ENCODE results near the gene LCN9.
"Not testable (repeated sequence)": the region's sequence is repeated elsewhere in the genome, so short reads cannot be mapped to it uniquely, and the experiment has no call there.

LCN9 gene

GRCh38 chr9:135648494-135649410 lies 14.4 kb upstream of the LCN9 start:
- DNase-seq, result no peak

GRCh38 chr9:135649508-135649907 lies 13.6 kb upstream of the LCN9 start:
- DNase-seq, result no peak

- DNase-seq, result no peak
Observed at GRCh38 chr9:135650408-135650807, 12.7 kb upstream of the LCN9 start.

GRCh38 chr9:135655317-135655716 lies 7.8 kb upstream of the LCN9 start:
- DNase-seq, result no peak

GRCh38 chr9:135657416-135657815 lies 5.7 kb upstream of the LCN9 start:
- DNase-seq, result no peak

- DNase-seq, result no peak
Observed at GRCh38 chr9:135659252-135659651, 3.9 kb upstream of the LCN9 start.

GRCh38 chr9:135660407-135660806 lies 2.7 kb upstream of the LCN9 start:
- DNase-seq, result no peak

- DNase-seq, result no peak
Observed at GRCh38 chr9:135661816-135662560, 1.1 kb upstream of the LCN9 start.

GRCh38 chr9:135663451-135663770 lies 302 bp downstream of the LCN9 start:
- no peak for DNase-seq

GRCh38 chr9:135663857-135664256 lies 748 bp downstream of the LCN9 start:
- no peak for DNase-seq

- no peak for DNase-seq
Observed at GRCh38 chr9:135664266-135664665, 1.2 kb downstream of the LCN9 start.

GRCh38 chr9:135664801-135665794 lies 2.0 kb downstream of the LCN9 start:
- DNase-seq, result no peak

GRCh38 chr9:135665795-135666189 lies 2.7 kb downstream of the LCN9 start:
- no peak for DNase-seq

- no peak for DNase-seq
Observed at GRCh38 chr9:135666534-135667462, 3.7 kb downstream of the LCN9 start.

GRCh38 chr9:135667463-135668001 lies 4.4 kb downstream of the LCN9 start:
- DNase-seq, result no peak

GRCh38 chr9:135669018-135669417 lies 5.9 kb downstream of the LCN9 start:
- DNase-seq, result not testable (repeated sequence)

- DNase-seq, result no peak
Observed at GRCh38 chr9:135669616-135670285, 6.6 kb downstream of the LCN9 start.

- no peak for DNase-seq
Observed at GRCh38 chr9:135670721-135671590, 7.8 kb downstream of the LCN9 start.

GRCh38 chr9:135671591-135672041 lies 8.5 kb downstream of the LCN9 start:
- DNase-seq, result no peak

GRCh38 chr9:135672786-135673185 lies 9.7 kb downstream of the LCN9 start:
- not testable (repeated sequence) for DNase-seq
